Neural crest cell (in vitro differentiated cells): ENCODE data around the gene FAM50B. TPM values are rescaled to one million over a fixed set of nuclear protein-coding genes. Genes with fewer than 3 reads are reported as not detected.

Experiments used
- DNase-seq: peaks from one replicate; pipeline ENCODE4 v3.0.0; 2021; ENCODE audit warnings: low read depth, mixed read lengths, low spot score
- H3K27ac Mint-ChIP-seq: one replicate; pipeline ENCODE4 v1.8.0; 2021; ENCODE audit warnings: mild to moderate bottlenecking, mixed read lengths; ENCODE audit not compliant: unreplicated experiment
- H3K27me3 Mint-ChIP-seq: 2 replicates; pipeline ENCODE4 v1.8.0; 2021; ENCODE audit warnings: low read depth, mild to moderate bottlenecking, mixed read lengths
- H3K36me3 Mint-ChIP-seq: 2 replicates; pipeline ENCODE4 v1.8.0; 2021; ENCODE audit warnings: low read depth, mild to moderate bottlenecking, mixed read lengths
- H3K4me1 Mint-ChIP-seq: 2 replicates; pipeline ENCODE4 v1.8.0; 2021; ENCODE audit warnings: mixed read lengths
- H3K4me3 Mint-ChIP-seq: one replicate; pipeline ENCODE4 v1.8.0; 2021; ENCODE audit warnings: mild to moderate bottlenecking, mixed read lengths
- H3K9me3 Mint-ChIP-seq: 2 replicates; pipeline ENCODE4 v1.8.0; 2021; ENCODE audit warnings: mixed read lengths
- total RNA-seq: library from RNA; stranded (reverse); gene quantifications from 2 replicates; pipeline ENCODE4 v1.2.1, GENCODE V29; 2021
- TF ChIP-seq, protein P1 (sequence below): fragments of 200-600 bp; sonication (generic); conservative IDR thresholded peaks from 2 replicates; pipeline ENCODE4 v1.5.0; 2021; ENCODE audit warnings: antibody characterized with exemption, mild to moderate bottlenecking

FAM50B gene
- total RNA-seq, 1 donor from 2014 or later = 2.9 TPM

DNA sequence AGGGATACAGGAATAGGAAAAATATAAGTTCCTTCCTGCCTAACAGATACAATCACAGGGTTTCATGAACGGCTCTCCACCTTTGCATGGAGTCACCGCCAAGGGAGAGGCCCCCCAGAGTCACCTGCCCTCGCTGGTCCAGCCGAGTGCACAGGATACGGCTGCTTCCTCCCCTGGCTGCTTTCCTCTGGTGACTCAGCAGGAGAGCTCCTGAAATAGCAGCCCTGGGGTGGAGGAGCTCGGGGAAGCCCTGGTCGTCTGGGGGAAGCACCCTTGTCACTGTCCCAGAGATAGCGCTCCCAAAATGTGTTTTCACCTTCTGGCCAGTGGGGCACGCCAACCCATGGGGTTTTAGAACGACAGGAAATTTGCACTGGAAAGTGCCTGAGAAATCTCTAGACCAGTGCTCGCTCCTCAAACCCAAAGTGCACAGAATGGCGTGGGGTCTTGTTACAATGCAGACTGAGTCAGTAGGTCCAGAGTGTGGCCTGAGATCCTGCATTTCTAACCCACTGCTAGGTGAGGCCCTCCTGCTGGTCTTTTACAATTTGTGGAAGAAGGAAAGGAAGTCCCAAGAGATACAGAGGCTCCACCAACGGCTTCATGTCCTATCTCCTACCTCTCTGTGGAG lies 35.9 kb upstream of the FAM50B start:
- no peak for DNase-seq
- Mint-ChIP-seq H3K4me3 (no peak overlapping the region), H3K9me3 (no peaks in the 10 kb centered on the region), H3K27ac (no peak overlapping the region), H3K36me3 (no peaks in the 10 kb centered on the region), H3K4me1 (peaks cover 9% of the 10 kb centered on the region), H3K27me3 (no peaks in the 10 kb centered on the region)
- TF ChIP-seq, protein P1, sequence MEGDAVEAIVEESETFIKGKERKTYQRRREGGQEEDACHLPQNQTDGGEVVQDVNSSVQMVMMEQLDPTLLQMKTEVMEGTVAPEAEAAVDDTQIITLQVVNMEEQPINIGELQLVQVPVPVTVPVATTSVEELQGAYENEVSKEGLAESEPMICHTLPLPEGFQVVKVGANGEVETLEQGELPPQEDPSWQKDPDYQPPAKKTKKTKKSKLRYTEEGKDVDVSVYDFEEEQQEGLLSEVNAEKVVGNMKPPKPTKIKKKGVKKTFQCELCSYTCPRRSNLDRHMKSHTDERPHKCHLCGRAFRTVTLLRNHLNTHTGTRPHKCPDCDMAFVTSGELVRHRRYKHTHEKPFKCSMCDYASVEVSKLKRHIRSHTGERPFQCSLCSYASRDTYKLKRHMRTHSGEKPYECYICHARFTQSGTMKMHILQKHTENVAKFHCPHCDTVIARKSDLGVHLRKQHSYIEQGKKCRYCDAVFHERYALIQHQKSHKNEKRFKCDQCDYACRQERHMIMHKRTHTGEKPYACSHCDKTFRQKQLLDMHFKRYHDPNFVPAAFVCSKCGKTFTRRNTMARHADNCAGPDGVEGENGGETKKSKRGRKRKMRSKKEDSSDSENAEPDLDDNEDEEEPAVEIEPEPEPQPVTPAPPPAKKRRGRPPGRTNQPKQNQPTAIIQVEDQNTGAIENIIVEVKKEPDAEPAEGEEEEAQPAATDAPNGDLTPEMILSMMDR = no peak

DNA sequence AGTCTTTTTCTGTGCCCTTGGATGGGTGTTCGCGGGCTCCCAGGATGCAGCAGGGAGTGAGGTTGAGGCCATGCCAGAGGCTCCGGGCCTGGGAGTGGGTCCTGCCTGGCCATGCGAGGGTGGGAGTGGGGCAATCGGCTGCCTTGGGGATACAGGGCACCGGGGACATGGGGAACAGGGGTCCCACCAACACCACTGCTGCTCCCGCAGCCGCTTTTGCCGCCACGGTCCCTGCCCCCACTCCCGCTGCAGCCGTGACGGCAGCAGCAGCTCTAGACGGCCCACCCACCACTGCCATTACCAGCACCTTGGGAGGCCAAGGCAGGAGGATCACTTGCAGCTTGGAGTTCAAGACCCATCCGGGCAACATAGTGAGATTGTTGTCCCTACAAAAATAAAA lies 35.3 kb upstream of the FAM50B start:
- Mint-ChIP-seq H3K27me3 (no peaks in the 10 kb centered on the region), H3K4me1 (peaks cover 5% of the 10 kb centered on the region), H3K9me3 (no peaks in the 10 kb centered on the region), H3K36me3 (no peaks in the 10 kb centered on the region), H3K27ac (no peak overlapping the region), H3K4me3 (no peak overlapping the region)
- TF ChIP-seq, protein P1 = no peak
- DNase-seq = no peak

DNA sequence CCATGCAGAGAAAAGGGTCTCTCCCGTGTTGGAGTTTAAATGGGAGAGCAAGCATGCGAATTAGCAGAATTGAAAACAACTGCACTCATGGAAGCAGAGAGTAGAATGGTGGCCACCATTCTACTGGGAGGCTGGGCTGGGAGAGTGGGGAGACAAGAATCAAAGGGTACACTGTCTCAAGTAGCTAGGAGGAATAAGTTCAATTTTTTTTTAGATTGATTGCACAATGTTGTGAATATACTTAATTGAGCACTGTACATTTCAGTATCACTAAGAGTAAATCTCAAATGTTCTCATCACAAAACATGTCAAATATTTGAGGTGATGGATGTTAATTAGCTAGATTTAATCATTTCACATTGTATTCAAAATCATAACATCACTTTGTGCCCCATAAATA lies 34.6 kb upstream of the FAM50B start:
- Mint-ChIP-seq H3K4me1 (peaks cover 3% of the 10 kb centered on the region), H3K27ac (no peak overlapping the region), H3K9me3 (no peaks in the 10 kb centered on the region), H3K27me3 (no peaks in the 10 kb centered on the region), H3K4me3 (no peak overlapping the region), H3K36me3 (no peaks in the 10 kb centered on the region)
- DNase-seq = no peak
- TF ChIP-seq, protein P1 = no peak

DNA sequence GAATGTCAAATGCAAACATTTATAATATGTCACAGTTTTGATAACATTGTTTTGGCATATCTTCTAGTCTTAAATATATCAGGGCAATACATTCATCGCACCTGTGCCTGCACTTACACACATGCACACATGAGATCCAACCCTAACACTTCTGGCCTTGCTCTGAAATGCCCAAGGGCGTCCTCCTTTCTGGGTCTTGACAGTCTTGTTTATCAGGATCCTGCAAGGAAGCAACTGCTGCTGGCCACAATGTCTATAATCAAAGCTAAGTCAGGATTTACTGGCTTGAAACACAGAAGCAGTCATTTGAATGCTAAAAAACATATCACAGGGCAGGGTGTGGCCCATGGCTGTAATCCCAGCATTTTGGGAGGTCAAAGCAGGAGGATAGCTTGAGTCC lies 32.9 kb upstream of the FAM50B start:
- Mint-ChIP-seq H3K4me1 (peaks cover 3% of the 10 kb centered on the region), H3K36me3 (no peaks in the 10 kb centered on the region), H3K27ac (no peak overlapping the region), H3K9me3 (no peaks in the 10 kb centered on the region), H3K27me3 (no peaks in the 10 kb centered on the region), H3K4me3 (no peak overlapping the region)
- DNase-seq = no peak
- TF ChIP-seq, protein P1 = no peak

DNA sequence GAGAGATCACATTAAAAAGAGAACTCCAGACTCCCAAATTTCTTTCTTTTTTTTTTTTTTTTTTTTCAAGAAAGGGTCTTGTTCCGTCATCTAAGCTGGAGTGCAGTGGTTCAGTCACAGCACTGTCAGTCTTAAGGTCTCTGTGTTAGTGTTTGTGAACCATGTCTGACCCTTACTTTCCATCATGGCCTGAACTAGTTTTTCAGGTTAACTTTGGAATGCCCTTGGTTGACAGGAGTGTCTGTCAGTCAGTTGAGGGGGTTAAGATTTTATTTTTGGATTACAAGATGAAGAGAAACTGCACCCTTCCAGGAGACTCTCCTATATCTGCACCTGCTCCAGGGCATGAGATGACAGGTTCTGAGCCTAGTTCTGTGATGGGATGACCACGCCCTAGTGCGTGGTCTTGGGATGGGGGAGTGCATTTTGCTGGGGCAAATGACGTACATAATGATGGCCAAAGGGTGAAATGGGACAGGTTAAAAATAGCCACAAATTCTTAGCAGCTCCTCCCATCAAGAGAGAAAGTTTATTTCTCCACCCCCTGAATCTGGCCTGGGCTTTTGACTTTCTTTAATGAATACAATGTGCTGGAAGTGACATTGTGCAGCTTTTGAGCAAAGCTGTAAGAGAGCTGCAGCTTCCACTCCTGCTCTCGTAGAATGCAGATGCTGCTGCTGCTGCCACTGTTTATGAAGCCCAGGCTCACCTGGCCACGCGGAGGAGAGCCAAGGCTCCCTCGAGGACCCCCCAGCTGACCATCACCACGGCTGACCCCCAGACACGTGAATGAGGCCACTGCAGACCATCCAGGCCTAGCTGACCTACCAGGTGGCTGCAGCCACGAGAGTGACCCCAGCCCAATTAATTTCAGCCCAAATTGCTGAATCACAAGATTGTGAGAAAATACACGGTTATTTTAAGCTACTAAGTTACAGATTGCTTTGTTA lies 29.7 kb upstream of the FAM50B start:
- Mint-ChIP-seq H3K36me3 (no peaks in the 10 kb centered on the region), H3K27me3 (no peaks in the 10 kb centered on the region), H3K27ac (no peak overlapping the region), H3K4me1 (peaks cover 8% of the 10 kb centered on the region), H3K9me3 (no peaks in the 10 kb centered on the region), H3K4me3 (no peak overlapping the region)
- DNase-seq = no peak
- TF ChIP-seq, protein P1 = no peak
